Lower leg skin (tissue), 3 donors: ENCODE measurements around the gene PDE6B.

Experiments used
- POLR2A ChIP-seq, 2 donors: fragments of 450-650 bp; IDR thresholded peaks; one replicate each; pipeline ENCODE4 v1.6.1; 2016 to 2017; ENCODE audit warnings: antibody characterized with exemption in 2 of 2, mild to moderate bottlenecking in 1 of 2, moderate library complexity in 1 of 2
- TF ChIP-seq, protein P1 (sequence below), 3 donors: fragments of 450-650 bp; IDR thresholded peaks; one replicate each; pipeline ENCODE4 v1.5.1; 2016; ENCODE audit warnings: antibody characterized with exemption in 3 of 3, mild to moderate bottlenecking in 3 of 3, moderate library complexity in 2 of 3

DNA sequence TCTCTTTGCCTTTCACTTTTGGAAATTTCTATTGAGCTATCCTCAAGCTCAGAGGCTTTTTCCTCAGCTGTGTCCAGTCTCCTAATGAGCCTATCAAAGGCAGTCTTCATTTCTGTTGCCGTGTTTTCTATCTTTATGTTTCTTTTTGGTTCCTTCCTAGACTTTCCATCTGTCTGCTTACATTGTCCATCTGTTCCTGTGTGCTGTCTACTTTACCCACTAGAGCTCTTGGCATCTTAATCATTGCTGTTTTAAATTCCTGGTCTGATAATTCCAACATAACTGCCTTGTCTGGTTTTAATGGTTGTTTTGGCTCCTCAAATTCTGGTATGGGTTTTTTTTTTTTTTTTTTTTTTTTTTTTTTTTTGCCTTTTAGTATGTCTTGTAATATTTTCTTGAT, 9.3 kb upstream of the PDE6B start:
- TF ChIP-seq, protein P1, sequence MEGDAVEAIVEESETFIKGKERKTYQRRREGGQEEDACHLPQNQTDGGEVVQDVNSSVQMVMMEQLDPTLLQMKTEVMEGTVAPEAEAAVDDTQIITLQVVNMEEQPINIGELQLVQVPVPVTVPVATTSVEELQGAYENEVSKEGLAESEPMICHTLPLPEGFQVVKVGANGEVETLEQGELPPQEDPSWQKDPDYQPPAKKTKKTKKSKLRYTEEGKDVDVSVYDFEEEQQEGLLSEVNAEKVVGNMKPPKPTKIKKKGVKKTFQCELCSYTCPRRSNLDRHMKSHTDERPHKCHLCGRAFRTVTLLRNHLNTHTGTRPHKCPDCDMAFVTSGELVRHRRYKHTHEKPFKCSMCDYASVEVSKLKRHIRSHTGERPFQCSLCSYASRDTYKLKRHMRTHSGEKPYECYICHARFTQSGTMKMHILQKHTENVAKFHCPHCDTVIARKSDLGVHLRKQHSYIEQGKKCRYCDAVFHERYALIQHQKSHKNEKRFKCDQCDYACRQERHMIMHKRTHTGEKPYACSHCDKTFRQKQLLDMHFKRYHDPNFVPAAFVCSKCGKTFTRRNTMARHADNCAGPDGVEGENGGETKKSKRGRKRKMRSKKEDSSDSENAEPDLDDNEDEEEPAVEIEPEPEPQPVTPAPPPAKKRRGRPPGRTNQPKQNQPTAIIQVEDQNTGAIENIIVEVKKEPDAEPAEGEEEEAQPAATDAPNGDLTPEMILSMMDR (IDR thresholded peaks at IDR 0.05): no peak
- TF ChIP-seq POLR2A (IDR thresholded peaks at IDR 0.05): no peak
